NCI-H1417 treated with DMSO at 0.1 percent for 48 hours (cell line): ENCODE data around the gene PKP1.

ENCODE experiments used
- DNase-seq: peaks from one replicate; lab custom pipeline; 2025; lab: John Stamatoyannopoulos, UW

The PKP1 gene

GRCh38 chr1:201351617-201352016 lies 68.3 kb downstream of the PKP1 start:
- no peak for DNase-seq

GRCh38 chr1:201353186-201353940 lies 70.1 kb downstream of the PKP1 start:
- no peak for DNase-seq

GRCh38 chr1:201354151-201354900 lies 71.0 kb downstream of the PKP1 start:
- no peak for DNase-seq

- no peak for DNase-seq
Measured at GRCh38 chr1:201354901-201355295, 71.6 kb downstream of the PKP1 start.

DNA sequence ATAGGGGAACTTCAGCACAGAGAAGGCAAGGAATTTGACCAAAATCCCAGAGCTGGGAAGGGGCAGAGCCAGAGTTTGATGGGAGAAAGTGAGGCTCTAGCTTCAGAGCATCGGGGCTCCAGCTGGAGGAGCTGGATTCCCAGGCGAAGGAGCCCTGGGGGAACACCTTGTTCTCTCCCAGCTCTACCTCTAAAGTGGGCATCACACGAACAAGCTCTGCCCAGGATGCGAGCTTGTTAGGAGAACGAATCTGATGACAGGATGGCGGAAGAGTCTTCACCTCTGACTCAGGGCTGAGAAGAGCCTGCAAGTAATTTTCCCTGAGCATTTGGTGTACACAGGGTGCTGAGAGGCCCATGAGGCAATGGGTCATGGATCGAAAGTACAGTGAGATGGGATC lies 72.2 kb downstream of the PKP1 start:
- no peak for DNase-seq

- DNase-seq = no peak
Measured at GRCh38 chr1:201356236-201356635, 72.9 kb downstream of the PKP1 start.

DNA sequence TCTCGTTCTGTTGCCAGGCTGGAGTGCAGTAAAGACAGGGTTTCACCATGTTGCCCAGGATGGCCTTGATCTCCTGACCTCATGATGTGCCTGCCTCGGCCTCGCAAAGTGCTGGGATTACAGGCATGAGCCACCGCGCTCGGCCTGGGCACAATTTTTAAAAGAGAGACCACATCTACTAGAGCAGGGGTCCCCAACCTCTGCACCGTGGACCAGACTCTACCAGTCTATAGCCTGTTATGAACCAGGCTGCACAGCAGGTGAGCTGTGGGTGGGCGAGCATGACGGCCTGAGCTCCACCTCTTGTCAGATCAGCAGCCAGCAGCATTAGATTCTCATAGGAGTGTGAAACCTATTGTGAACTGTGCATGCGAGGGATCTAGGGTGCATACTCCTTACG lies 73.4 kb downstream of the PKP1 start:
- DNase-seq = no peak

DNA sequence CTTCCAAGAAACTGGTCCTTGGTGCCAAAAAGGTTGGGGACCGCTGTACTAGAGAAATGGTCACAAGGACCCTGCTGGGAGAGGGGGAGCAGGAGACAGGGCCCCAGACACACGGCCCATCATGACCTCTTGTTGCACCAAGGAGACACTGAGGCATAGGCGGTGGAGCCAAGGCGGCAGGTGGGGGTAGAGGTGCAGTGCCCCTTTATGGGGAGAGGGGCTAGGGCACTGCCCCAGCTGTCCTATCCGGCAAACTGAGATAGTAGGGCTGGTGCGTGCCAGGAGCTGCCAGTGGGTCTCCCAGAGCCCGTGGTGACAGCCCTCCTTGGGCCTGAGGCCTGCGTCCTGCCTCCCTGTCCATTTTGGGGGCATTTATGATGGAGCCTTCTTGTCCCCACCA lies 73.9 kb downstream of the PKP1 start:
- DNase-seq = no peak

- DNase-seq = no peak
Measured at GRCh38 chr1:201357636-201358348, 74.5 kb downstream of the PKP1 start.

DNA sequence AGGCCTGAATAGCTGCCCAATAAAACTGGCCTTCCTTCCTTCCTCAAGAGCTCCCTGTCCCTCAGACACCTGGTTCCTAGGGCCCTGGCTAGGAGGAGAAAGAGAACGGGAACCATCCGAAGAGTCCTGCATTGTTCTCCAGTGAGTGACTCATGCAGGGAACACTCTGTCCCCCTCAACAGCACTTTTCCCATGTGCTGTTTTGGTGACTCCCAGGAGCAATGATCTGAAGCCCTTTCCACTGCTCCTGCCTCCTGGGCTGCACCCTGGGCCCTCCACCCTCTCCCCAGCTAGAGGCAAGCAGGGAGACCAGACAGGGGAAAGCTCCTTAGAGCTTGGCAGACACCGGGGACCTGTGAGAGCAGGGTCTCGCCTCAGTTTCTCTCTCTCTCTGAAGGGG lies 75.3 kb downstream of the PKP1 start:
- no peak for DNase-seq

- DNase-seq = no peak
Measured at GRCh38 chr1:201359031-201359872, 75.9 kb downstream of the PKP1 start.

GRCh38 chr1:201359873-201360210 lies 76.5 kb downstream of the PKP1 start:
- DNase-seq = no peak

GRCh38 chr1:201360486-201360885 lies 77.2 kb downstream of the PKP1 start:
- DNase-seq = no peak

DNA sequence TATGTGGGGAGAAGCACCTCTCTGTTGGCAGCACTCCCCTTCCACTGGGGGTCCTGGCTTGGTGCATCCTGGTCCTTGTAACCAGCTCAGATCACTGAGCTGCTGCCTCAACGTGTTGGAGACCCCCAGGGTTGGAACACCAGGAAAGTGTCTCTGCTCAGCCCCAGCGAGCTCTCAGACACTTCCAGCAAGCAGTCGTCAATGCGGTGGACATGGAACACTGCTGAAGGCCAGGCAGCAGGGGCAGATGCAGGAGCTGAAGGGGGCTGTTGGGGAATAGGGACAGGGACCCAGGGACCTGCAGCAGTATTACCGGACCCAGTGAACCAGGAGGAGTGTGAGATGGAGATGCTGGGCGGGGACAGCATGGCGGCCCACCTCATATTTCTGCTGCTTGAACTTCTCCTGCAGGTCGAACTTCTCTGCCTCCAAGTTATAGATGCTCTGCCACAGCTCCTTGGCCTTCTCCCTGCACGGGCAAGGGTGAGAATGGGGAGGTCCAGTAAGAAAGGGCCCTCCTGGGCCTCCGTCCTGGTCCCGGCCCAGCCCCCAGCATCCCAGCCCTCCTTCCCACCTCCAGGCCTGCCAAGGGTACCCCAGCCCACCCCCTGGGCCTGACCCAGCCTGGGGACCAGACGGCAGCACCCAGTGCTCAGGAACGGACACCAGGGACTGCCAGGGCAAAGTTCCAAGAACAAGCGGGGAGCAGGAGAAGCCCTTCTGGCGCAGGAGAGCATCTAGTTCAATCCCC lies 77.8 kb downstream of the PKP1 start:
- no peak for DNase-seq

DNA sequence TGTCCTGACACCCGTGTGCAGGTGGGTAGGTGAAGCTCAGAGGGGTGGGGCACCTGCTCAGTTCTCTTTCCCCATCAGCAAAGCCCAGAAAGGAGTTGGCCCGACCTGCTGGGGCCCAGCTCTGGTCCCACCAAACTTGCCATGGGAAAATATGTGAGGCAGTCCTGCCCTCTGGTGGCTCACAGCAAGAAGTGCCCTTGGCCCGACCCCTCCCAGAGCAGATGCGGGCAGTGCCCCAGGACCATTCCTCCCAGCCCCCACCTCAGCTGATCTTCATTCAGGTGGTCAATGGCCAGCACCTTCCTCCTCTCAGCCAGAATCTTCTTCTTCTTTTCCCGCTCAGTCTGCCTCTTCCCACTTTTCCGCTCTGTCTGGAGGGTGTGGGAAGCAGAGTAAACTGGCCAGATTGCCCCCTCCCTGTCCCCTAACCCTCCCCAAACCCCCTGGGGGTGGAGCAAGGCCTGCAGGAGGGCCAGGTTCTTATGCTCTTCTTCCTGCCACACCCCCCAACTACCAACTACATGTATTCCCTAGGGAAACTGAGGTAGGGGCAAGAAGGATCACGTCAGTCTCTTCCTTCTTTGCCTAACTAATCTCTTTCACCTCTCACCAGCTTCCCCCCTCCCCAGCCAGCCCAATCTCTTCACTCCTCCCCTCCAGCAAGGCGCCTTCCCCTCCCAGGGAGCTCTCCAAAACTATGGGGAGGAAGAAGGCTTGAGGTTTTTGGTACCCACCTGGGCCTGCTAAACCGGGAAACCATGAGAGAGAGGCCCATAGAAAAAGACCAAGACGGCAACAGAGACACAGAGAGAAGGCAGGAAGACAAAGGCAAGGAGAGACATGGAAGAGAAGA lies 78.6 kb downstream of the PKP1 start:
- no peak for DNase-seq

GRCh38 chr1:201362906-201363305 lies 79.6 kb downstream of the PKP1 start:
- DNase-seq = no peak

GRCh38 chr1:201363467-201363866 lies 80.2 kb downstream of the PKP1 start:
- DNase-seq = no peak

DNA sequence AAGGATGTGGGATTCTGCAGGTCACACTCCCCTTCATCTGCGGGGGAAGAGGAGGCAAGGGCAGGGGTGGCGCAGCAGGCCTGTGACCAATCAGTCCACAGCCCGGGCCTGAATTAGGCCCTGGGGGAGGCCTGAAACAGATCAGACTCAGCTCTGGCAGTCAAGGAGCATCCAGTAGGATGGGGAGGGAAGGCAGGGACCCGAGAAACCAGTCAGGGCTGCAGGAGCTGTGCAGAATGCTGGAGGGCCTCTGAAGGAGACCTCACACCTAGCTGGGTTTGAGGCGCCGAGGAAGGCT lies 81.5 kb downstream of the PKP1 start:
- no peak for DNase-seq

GRCh38 chr1:201365251-201365650 lies 81.9 kb downstream of the PKP1 start:
- DNase-seq = no peak

DNA sequence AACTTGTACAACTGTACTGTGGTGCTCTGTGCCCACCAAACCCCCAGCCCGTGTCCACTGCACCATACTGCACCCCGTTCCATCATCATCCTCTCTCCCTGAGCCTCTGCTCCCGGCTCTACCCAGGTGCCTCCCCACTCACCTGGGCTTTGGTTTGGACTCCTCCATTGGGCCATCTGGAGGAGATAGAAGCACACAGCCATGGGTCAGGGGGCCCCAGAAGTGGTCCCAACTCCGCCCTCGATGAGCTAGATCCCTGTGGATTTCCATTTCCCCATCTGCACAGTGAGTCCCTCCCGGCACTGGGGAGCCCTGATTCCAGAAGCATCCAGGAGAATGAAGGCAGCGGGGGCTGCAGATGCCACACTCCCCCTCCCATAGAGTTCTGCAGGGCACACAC lies 83.4 kb downstream of the PKP1 start:
- no peak for DNase-seq

- DNase-seq = no peak
Measured at GRCh38 chr1:201369209-201369608, 85.9 kb downstream of the PKP1 start.
